Smooth muscle cell of the umbilical artery (primary cell): ENCODE results near the gene MAP6D1. TPM values are rescaled to one million over a fixed set of nuclear protein-coding genes. Genes with fewer than 3 reads are reported as not detected.

Experiments used
- total RNA-seq: library from RNA; depleted of rRNA; stranded (reverse); fragments of >200 nt; gene quantifications from 2 replicates; pipeline ENCODE4 v1.2.3, GENCODE V29; 2014

Gene MAP6D1
- 2.1 and 2.4 TPM in 2 replicates for total RNA-seq

DNA sequence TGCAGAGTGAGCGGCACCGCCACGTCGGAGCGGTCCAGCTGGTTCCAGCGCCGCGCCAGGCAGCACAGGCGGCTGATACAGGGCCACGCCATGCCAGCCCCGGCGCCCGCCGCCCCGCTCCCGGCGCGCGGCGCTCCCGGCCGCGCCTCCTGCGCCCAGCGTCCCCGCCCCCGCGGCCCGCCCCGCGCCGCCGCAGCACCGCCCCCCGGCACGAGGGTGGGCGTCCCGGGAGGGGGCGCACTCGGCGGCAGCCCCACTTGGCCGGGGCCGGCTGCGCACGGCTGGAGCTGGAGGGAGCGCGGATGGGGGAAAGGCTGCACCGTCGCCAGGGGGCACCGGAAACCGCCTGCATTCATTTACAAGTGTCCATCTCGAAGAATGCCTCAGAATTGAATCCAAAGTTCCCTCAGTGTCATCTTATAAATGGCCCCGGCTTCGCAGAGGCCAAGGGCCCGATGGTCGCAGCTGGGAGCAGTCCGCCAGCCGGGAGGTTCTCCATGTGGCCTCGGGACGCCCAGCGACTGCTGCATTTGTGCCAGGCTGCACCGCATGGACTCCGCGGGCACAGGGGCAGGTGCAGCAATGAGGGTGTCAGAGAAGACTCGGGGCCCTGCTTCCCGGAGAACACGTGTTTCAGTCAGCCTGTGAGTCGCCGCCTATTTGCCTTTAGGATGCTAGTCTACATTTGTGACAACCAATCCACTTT is at the start of gene MAP6D1:
TSS of gene MAP6D1 (minus strand) at position 122 of the 706 bp plus-strand sequence. CDS start at position 92, 30 bp downstream.

Other genes starting within 250 kb of the MAP6D1 start
- gene KLHL24, start 190.0 kb downstream of the MAP6D1 start, total RNA-seq: 39.2 and 84.0 TPM in 2 replicates
- 35.0 and 50.6 TPM in 2 replicates for gene YEATS2, start 127.8 kb downstream of the MAP6D1 start, total RNA-seq
- 30.9 and 31.8 TPM in 2 replicates for gene PARL, start 59.3 kb upstream of the MAP6D1 start, total RNA-seq
- gene ABCC5, start 192.3 kb upstream of the MAP6D1 start, total RNA-seq: 33.3 and 33.7 TPM in 2 replicates
- gene HTR3D, start 206.2 kb upstream of the MAP6D1 start, total RNA-seq: not detected in 2 replicates
- gene HTR3C, start 227.5 kb upstream of the MAP6D1 start, total RNA-seq: not detected in 2 replicates